WTC11 (cell line): ENCODE measurements around the gene GRM4. TPM values are rescaled to one million over a fixed set of nuclear protein-coding genes. Genes with fewer than 3 reads are reported as not detected.
A peak's percentile ranks its signal among the peaks of the same experiment; 100 is the strongest.

ENCODE experiments used
- ATAC-seq: fragments of 200-7000 bp; cut with Tn5 transposase; 2 replicates; pipeline ENCODE4 v1.10.0; 2021; ENCODE audit warnings: mild to moderate bottlenecking, moderate library complexity
- CTCF ChIA-PET: fragments of 300-600 bp; sonication (Branson Sonifier 250); formaldehyde crosslinking; loops from one replicate; lab custom pipeline; 2021; ENCODE audit warnings: antibody characterized with exemption; lab: Charles Lee
- POLR2A ChIA-PET: fragments of 350-600 bp; sonication (Branson Sonifier 250); formaldehyde crosslinking; loops from one replicate; lab custom pipeline; 2021; ENCODE audit warnings: antibody characterized with exemption; lab: Charles Lee
- DNase-seq: peaks from one replicate; pipeline ENCODE4 v3.0.0; 2021; ENCODE audit warnings: low spot score
- H3K27ac Mint-ChIP-seq: 2 replicates; pipeline ENCODE4 v1.8.0; 2021; ENCODE audit warnings: mixed read lengths
- H3K27me3 Mint-ChIP-seq: 2 replicates; pipeline ENCODE4 v1.8.0; 2021; ENCODE audit warnings: low read depth, mild to moderate bottlenecking, moderate library complexity, mixed read lengths
- H3K36me3 Mint-ChIP-seq: 2 replicates; pipeline ENCODE4 v1.8.0; 2021; ENCODE audit warnings: mixed read lengths
- H3K4me1 Mint-ChIP-seq: 2 replicates; pipeline ENCODE4 v1.8.0; 2022; ENCODE audit warnings: mixed read lengths
- H3K4me3 Mint-ChIP-seq: 2 replicates; pipeline ENCODE4 v1.8.0; 2021; ENCODE audit warnings: mild to moderate bottlenecking, moderate library complexity, mixed read lengths
- H3K9me3 Mint-ChIP-seq: 2 replicates; pipeline ENCODE4 v1.8.0; 2021; ENCODE audit warnings: mixed read lengths
- ATF1 ChIP-seq: sonication (generic); formaldehyde crosslinking; IDR thresholded peaks from 2 replicates; pipeline ENCODE4 v1.8.1; 2023; ENCODE audit warnings: mild to moderate bottlenecking, moderate library complexity, missing genetic modification reagents
- CREB1 ChIP-seq: sonication (generic); formaldehyde crosslinking; IDR thresholded peaks from 2 replicates; pipeline ENCODE4 v1.8.0; 2023; ENCODE audit warnings: mild to moderate bottlenecking, missing genetic modification reagents
- FOXK1 ChIP-seq: sonication (generic); formaldehyde crosslinking; IDR thresholded peaks from 2 replicates; pipeline ENCODE4 v1.8.0; 2022; ENCODE audit warnings: mild to moderate bottlenecking, moderate library complexity, missing genetic modification reagents
- KAT7 ChIP-seq: sonication (generic); formaldehyde crosslinking; IDR thresholded peaks from 2 replicates; pipeline ENCODE4 v1.8.1; 2023; ENCODE audit warnings: missing genetic modification reagents, mild to moderate bottlenecking, borderline replicate concordance
- NFE2L1 ChIP-seq: sonication (generic); formaldehyde crosslinking; IDR thresholded peaks from 2 replicates; pipeline ENCODE4 v1.8.1; 2023; ENCODE audit warnings: missing genetic modification reagents
- NR2C2 ChIP-seq: sonication (generic); formaldehyde crosslinking; IDR thresholded peaks from 2 replicates; pipeline ENCODE4 v1.8.0; 2022; ENCODE audit warnings: mild to moderate bottlenecking, missing genetic modification reagents
- TP53 ChIP-seq: sonication (generic); formaldehyde crosslinking; IDR thresholded peaks from 2 replicates; pipeline ENCODE4 v1.8.1; 2023; ENCODE audit warnings: mild to moderate bottlenecking, missing genetic modification reagents
- ZNF219 ChIP-seq: sonication (generic); formaldehyde crosslinking; IDR thresholded peaks from 2 replicates; pipeline ENCODE4 v1.8.0; 2023; ENCODE audit warnings: missing genetic modification reagents, mild to moderate bottlenecking, borderline replicate concordance
- ZNF317 ChIP-seq: sonication (generic); formaldehyde crosslinking; IDR thresholded peaks from 2 replicates; pipeline ENCODE4 v1.8.1; 2023; ENCODE audit warnings: low read depth, mild to moderate bottlenecking, moderate library complexity, missing genetic modification reagents, borderline replicate concordance
- ZNF396 ChIP-seq: fragments of 250-450 bp; sonication (Bioruptor Pico); IDR thresholded peaks from 2 replicates; pipeline ENCODE4 v1.8.0; 2021; ENCODE audit warnings: mild to moderate bottlenecking, moderate library complexity, borderline replicate concordance
- total RNA-seq: library from RNA; stranded (reverse); gene quantifications from 3 replicates; pipeline ENCODE4 v1.2.3, GENCODE V29; 2021
- TF ChIP-seq, protein P1 (sequence below): fragments of 250-450 bp; sonication (Bioruptor Pico); conservative IDR thresholded peaks from 2 replicates; pipeline ENCODE4 v1.9.0; 2021; ENCODE audit warnings: mild to moderate bottlenecking
- TF ChIP-seq, protein P2 (sequence below): fragments of 250-450 bp; sonication (Bioruptor Pico); IDR thresholded peaks from 2 replicates; pipeline ENCODE4 v1.9.0; 2021; ENCODE audit warnings: moderate library complexity, mild to moderate bottlenecking, inconsistent platforms, borderline replicate concordance
- TF ChIP-seq, protein P3 (sequence below): sonication (generic); formaldehyde crosslinking; IDR thresholded peaks from 2 replicates; pipeline ENCODE4 v1.8.0; 2023; ENCODE audit warnings: mild to moderate bottlenecking, missing genetic modification reagents
- TF ChIP-seq, protein P4 (sequence below): sonication (generic); formaldehyde crosslinking; IDR thresholded peaks from 2 replicates; pipeline ENCODE4 v1.8.1; 2023; ENCODE audit warnings: mild to moderate bottlenecking, missing genetic modification reagents, moderate library complexity
- TF ChIP-seq, protein P5 (sequence below): sonication (generic); formaldehyde crosslinking; IDR thresholded peaks from 2 replicates; pipeline ENCODE4 v1.8.1; 2022; ENCODE audit warnings: mild to moderate bottlenecking, moderate library complexity, missing genetic modification reagents
- TF ChIP-seq, protein P6 (sequence below): sonication (generic); formaldehyde crosslinking; IDR thresholded peaks from 2 replicates; pipeline ENCODE4 v1.8.0; 2022; ENCODE audit warnings: missing genetic modification reagents
- TF ChIP-seq, protein P7 (sequence below): fragments of 250-450 bp; sonication (Bioruptor Pico); IDR thresholded peaks from 2 replicates; pipeline ENCODE4 v2.1.2; 2022; ENCODE audit warnings: mild to moderate bottlenecking, moderate library complexity

Gene GRM4
- total RNA-seq, 1 experiment from 2014 or later = 34.5 TPM

DNA sequence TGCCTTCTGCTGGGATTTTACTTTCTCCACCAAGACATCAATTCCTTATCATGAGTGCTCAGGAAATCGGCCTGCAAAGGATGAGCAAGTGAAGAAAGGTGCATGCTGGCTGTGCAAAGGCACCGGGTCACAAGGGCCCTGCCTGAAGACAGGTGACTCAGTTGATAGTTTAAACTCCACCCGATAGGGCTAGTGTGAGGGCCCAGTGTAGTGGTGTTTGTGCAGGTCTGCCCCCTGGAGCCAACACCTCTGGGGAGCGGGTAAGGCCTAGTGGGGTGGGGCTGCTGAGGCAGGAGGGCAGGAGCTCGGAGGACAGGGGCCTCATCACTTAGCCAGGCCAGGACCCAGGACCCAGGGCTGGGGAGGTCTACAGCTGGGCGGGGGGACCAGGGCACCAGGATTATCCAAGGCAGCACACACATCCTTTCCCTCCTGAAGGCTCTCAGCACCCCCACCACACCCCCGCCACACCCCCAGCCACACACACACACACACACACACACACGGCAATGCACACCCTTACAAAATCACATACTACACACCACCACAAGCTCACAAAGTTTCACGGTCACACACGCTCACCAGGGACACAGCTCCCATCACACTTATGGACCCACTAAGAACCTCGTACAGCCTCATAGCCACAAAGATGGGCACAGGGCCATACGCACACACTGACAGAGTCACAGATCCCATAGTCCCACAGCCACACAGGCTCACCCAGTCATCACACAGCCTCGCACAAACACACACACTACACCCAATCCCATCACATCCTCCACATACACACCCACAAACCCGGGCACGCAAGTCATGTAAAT is 75.4 kb downstream of the GRM4 start (continued):
- TF ChIP-seq, protein P1, sequence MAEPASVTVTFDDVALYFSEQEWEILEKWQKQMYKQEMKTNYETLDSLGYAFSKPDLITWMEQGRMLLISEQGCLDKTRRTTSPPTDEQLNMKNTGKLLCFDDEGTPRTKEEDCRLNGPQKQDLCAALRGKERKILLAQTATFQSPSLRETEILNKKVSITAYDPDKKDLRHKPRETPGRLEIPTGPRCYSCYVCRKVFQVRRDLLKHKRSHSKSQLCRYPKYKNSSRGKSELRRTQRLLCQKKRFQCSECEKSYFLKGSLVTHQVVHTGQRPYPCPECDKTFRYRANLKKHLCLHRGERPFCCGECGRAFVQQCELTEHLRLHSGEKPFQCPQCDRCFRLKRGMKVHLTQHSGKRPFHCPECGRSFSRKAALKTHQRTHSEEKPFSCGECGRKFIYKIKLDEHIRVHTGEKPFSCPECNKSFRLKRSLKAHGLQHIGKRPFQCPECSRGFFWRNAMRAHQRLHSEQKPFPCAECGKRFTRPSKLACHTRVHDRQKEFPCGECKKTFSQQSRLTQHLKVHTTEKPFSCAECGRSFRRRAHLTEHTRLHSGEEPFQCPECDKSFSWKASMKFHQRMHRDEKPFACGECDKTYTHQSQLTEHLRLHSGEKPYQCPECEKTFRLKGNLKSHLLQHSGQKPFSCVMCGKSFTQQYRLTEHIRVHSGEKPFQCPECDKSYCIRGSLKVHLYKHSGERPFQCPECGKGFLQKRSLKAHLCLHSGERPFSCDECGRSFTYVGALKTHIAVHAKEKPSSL (CRISPR knock-in tag) = no peak
- TF ChIP-seq CREB1 (CRISPR knock-in tag) = no peak
- TF ChIP-seq, protein P2, sequence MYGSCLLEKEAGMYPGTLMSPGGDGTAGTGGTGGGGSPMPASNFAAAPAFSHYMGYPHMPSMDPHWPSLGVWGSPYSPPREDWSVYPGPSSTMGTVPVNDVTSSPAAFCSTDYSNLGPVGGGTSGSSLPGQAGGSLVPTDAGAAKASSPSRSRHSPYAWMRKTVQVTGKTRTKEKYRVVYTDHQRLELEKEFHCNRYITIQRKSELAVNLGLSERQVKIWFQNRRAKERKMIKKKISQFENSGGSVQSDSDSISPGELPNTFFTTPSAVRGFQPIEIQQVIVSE (CRISPR knock-in tag) = no peak
- TF ChIP-seq, protein P3, sequence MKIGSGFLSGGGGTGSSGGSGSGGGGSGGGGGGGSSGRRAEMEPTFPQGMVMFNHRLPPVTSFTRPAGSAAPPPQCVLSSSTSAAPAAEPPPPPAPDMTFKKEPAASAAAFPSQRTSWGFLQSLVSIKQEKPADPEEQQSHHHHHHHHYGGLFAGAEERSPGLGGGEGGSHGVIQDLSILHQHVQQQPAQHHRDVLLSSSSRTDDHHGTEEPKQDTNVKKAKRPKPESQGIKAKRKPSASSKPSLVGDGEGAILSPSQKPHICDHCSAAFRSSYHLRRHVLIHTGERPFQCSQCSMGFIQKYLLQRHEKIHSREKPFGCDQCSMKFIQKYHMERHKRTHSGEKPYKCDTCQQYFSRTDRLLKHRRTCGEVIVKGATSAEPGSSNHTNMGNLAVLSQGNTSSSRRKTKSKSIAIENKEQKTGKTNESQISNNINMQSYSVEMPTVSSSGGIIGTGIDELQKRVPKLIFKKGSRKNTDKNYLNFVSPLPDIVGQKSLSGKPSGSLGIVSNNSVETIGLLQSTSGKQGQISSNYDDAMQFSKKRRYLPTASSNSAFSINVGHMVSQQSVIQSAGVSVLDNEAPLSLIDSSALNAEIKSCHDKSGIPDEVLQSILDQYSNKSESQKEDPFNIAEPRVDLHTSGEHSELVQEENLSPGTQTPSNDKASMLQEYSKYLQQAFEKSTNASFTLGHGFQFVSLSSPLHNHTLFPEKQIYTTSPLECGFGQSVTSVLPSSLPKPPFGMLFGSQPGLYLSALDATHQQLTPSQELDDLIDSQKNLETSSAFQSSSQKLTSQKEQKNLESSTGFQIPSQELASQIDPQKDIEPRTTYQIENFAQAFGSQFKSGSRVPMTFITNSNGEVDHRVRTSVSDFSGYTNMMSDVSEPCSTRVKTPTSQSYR = no peak

DNA sequence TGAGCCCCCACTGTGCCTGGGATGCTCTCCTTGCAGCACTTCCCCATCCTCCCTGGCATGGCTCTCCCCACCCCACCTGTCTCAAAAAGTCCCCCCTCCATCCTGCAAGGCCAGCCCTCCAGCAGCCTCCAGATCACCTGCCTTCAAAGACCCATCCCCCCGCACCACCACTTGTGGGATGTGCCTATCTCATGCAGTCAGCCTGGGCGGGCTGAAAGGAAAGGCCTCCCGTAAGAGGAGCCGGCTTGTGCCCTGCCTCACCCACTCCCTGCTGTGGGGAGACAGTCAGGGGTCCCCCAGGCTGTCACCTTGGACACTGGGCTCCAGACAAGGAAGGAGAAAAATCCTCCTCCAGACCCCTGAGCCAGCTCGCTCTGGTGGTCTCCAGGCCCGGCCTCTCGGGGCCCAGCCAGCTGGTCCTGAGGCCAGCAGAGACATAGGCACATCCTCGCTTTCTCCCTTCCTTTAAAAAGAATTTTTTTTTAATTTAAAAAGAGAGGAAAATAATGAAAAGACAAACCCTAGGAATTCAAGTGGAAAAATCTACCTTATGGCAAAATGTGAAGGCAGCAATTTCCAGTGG is 77.3 kb downstream of the GRM4 start:
- no peak overlapping the region for H3K4me3 Mint-ChIP-seq
- ChIA-PET CTCF (interaction anchor here (0.7 to 6.2 kb wide), 17 partner anchors 11 to 297 kb away, joined by 3 to 57 read pairs (median 4); partner anchors contain the start of gene GRM4), POLR2A (interaction anchor here (0.8 kb wide), 1 partner anchor 55 kb away, joined by 4 read pairs; no protein-coding TSS in a partner anchor)
- DNase-seq = no peak
- H3K9me3 Mint-ChIP-seq = no peaks in the 10 kb centered on the region
- ATAC-seq = peak; percentile 21
- peaks cover 2% of the 10 kb centered on the region; the same call in 1 of the 2 replicates for H3K4me1 Mint-ChIP-seq
- H3K27ac Mint-ChIP-seq = no peak overlapping the region
- H3K36me3 Mint-ChIP-seq = no peaks in the 10 kb centered on the region
- no peaks in the 10 kb centered on the region for H3K27me3 Mint-ChIP-seq
- TF ChIP-seq, protein P4, sequence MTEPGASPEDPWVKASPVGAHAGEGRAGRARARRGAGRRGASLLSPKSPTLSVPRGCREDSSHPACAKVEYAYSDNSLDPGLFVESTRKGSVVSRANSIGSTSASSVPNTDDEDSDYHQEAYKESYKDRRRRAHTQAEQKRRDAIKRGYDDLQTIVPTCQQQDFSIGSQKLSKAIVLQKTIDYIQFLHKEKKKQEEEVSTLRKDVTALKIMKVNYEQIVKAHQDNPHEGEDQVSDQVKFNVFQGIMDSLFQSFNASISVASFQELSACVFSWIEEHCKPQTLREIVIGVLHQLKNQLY = no peak
- TF ChIP-seq, protein P2 (CRISPR knock-in tag) = no peak
- TF ChIP-seq ZNF396 (CRISPR knock-in tag) (no peak), ATF1 (CRISPR knock-in tag) (no peak), NFE2L1 (no peak), NR2C2 (CRISPR knock-in tag) (no peak), KAT7 (CRISPR knock-in tag) (no peak), ZNF317 (CRISPR knock-in tag) (no peak), ZNF219 (CRISPR knock-in tag) (no peak), TP53 (no peak), FOXK1 (CRISPR knock-in tag) (no peak)
- TF ChIP-seq, protein P5, sequence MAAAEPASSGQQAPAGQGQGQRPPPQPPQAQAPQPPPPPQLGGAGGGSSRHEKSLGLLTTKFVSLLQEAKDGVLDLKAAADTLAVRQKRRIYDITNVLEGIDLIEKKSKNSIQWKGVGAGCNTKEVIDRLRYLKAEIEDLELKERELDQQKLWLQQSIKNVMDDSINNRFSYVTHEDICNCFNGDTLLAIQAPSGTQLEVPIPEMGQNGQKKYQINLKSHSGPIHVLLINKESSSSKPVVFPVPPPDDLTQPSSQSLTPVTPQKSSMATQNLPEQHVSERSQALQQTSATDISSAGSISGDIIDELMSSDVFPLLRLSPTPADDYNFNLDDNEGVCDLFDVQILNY (CRISPR knock-in tag) = no peak
- TF ChIP-seq, protein P6, sequence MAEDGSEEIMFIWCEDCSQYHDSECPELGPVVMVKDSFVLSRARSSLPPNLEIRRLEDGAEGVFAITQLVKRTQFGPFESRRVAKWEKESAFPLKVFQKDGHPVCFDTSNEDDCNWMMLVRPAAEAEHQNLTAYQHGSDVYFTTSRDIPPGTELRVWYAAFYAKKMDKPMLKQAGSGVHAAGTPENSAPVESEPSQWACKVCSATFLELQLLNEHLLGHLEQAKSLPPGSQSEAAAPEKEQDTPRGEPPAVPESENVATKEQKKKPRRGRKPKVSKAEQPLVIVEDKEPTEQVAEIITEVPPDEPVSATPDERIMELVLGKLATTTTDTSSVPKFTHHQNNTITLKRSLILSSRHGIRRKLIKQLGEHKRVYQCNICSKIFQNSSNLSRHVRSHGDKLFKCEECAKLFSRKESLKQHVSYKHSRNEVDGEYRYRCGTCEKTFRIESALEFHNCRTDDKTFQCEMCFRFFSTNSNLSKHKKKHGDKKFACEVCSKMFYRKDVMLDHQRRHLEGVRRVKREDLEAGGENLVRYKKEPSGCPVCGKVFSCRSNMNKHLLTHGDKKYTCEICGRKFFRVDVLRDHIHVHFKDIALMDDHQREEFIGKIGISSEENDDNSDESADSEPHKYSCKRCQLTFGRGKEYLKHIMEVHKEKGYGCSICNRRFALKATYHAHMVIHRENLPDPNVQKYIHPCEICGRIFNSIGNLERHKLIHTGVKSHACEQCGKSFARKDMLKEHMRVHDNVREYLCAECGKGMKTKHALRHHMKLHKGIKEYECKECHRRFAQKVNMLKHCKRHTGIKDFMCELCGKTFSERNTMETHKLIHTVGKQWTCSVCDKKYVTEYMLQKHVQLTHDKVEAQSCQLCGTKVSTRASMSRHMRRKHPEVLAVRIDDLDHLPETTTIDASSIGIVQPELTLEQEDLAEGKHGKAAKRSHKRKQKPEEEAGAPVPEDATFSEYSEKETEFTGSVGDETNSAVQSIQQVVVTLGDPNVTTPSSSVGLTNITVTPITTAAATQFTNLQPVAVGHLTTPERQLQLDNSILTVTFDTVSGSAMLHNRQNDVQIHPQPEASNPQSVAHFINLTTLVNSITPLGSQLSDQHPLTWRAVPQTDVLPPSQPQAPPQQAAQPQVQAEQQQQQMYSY (CRISPR knock-in tag) = no peak
- TF ChIP-seq, protein P7, sequence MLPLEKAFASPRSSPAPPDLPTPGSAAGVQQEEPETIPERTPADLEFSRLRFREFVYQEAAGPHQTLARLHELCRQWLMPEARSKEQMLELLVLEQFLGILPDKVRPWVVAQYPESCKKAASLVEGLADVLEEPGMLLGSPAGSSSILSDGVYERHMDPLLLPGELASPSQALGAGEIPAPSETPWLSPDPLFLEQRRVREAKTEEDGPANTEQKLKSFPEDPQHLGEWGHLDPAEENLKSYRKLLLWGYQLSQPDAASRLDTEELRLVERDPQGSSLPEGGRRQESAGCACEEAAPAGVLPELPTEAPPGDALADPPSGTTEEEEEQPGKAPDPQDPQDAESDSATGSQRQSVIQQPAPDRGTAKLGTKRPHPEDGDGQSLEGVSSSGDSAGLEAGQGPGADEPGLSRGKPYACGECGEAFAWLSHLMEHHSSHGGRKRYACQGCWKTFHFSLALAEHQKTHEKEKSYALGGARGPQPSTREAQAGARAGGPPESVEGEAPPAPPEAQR = no peak
